ENCODE measurements around the gene HIF3A. TPM values are rescaled to one million over a fixed set of nuclear protein-coding genes. Genes with fewer than 3 reads are reported as not detected.
"Not testable (repeated sequence)": the region's sequence is repeated elsewhere in the genome, so short reads cannot be mapped to it uniquely, and the experiment has no call there.

HIF3A gene
- total RNA-seq, result 6.4 TPM

- DNase-seq, result peak; percentile 18
Measured at GRCh38 chr19:46296722-46297461, at the start of gene HIF3A. Gene HIF3A, plus strand, starts transcription at chr19:46297042. Its CDS starts 35 bp downstream, at chr19:46297077.

GRCh38 chr19:46250076-46250735, 46.6 kb upstream of the HIF3A start:
- no peak for DNase-seq

DNA sequence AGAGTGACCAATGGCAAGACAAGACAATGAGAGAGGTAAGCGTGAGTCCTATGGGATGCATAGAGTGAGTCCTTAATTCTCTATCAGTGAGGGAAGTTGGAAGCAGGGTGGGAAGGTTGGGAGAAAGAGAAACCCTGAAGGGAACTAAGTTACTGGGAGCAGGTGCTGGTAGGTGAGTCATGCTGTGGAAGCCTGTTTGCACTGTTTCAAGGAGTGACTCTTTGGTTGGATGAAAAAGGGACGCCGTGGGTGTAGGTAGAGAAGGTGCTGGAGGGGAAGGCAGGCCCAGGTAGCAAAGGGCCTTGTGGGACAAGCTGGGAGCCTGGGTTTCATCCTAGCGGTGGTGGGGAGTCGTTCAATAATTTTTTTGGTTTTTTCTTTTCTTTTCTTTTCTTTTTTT, 45.4 kb upstream of the HIF3A start:
- DNase-seq, result no peak

DNA sequence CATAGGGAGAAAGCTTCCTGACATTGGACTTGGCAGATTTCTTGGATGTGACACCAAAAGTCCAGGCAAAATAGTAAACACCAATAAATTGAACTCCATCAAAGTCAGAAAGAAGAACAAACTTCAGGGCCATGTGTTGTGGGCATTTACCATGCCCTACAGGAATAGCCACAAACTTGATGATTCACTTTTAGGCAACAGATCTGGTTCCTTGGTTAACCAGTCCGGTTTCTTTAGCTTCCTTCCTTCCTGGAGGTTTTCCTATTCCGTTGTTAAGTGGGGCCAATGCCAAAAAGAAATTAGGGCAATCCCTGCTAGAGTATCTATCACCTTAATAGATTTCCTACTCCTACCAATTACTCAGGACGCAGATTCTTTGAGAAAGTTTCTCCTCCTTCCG, 42.1 kb upstream of the HIF3A start:
- no peak for DNase-seq

- DNase-seq, result no peak
Measured at GRCh38 chr19:46256855-46257254, 40.0 kb upstream of the HIF3A start.

DNA sequence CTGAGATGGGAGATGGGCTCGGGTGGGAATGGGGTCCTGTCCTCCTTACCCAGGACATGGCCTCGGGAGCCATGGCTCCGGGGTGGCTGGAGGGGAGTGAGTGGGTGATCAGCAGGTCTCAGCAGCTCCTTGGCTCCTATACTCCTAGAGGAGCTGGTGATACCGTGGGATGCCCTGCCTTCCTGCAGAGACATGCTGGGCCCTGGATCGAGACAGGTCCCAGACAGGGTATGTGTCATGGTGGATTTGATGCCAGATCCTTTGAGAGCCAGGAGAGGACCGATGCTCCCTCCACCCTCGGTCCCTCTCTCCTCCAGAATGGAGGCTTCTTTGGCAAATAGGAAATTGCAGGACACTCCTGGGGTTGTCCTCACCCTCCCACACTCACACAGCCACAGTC, 35.3 kb upstream of the HIF3A start:
- not testable (repeated sequence) for DNase-seq

- DNase-seq, result not testable (repeated sequence)
Measured at GRCh38 chr19:46262684-46263296, 34.1 kb upstream of the HIF3A start.

DNA sequence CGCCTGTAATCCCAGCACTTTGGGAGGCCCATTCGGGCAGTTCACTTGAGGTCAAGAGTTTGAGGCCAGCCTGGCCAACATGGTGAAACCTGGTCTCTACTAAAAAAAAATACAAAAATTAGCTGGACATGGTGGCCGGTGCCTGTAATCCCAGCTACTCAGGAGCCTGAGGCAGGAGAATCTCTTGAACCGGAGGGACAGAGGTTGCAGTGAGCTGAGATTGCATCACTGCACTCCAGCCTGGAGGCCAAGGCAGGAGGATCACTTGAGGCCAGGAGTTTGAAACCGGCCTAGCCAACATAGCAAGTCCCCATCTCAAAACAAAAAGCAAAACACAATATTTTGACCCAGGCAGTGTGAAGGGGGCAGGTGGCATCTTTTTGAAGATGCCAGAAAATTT, 32.0 kb upstream of the HIF3A start:
- not testable (repeated sequence) for DNase-seq

DNA sequence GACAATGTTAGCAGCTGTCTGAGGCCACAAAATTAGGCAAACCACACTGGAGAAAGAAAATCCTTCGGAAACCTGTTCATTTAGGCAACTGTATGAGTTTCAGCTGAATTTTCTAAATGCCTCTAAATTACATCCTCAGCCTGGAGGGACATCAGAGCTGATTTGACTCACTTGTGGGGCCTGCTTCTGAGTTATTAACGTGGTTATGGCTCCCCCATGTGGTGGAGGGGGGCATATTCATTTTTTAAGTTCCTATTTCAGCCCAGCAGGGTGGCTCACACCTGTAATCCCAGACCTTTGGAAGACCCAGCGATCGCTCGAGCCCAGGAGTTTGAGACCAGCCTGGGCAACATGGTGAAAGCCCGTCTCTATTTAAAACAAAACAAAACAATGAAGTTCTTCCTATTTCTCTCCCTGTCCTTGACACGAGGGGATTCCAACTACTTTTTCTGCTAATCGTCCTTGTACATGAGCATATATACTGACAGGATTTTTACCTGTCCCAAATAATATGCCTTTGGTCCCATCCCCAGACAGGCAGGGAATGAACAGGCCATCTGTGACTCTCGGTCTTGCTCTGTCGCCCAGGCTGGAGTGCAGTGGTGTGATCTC, 31.5 kb upstream of the HIF3A start:
- peak; percentile 69 for DNase-seq

DNA sequence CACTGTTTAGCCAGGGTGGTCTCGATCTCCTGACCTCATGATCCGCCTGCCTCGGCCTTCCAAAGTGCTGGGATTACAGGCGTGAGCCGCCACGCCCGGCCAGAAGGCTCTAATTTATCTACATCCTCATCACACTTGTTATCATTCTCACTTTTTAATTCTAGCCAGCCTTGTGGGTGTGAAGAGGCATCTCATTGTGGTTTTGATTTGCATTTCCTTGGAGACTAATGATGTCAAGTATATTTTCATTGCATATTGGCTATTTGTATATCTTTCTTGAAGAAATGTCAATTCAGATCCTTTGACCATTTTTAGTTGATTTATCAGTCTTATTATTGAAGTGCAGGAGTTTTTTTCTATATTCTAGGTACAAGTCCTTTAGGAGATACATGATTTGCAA, 27.7 kb upstream of the HIF3A start:
- no peak for DNase-seq

DNA sequence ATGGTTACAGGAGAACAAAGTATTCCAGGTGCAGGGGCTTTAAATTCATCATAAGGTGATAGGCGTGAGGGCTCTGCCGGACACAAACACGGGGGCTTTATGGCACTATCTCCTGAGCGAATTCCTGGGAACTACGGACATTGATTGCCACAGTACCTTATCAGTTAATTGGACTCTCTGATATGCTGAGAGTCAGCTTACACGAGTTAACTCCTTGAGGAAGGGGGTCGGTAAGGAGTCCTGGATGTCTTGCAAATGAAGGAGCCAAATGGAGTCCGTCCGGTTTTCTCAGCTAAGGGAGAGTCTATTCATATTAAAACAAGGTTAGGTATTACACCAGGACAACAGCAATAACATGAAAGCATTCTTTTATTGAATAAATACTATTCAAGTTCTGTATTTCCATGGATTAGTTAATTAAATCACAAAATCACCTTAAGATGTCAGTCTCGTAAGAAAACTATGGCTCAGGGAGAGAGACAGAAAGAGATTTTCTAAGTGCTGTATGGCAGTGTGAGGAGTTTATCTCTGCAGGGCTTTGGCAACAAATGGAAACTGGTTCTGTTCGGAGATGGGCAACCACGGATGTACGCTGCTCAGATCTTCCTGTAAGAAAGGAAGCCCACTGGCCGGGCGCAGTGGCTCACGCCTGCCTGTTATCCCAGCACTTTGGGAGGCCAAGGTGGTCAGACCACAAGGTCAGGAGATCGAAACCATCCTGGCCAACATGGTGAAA, 26.2 kb upstream of the HIF3A start:
- no peak for DNase-seq

DNA sequence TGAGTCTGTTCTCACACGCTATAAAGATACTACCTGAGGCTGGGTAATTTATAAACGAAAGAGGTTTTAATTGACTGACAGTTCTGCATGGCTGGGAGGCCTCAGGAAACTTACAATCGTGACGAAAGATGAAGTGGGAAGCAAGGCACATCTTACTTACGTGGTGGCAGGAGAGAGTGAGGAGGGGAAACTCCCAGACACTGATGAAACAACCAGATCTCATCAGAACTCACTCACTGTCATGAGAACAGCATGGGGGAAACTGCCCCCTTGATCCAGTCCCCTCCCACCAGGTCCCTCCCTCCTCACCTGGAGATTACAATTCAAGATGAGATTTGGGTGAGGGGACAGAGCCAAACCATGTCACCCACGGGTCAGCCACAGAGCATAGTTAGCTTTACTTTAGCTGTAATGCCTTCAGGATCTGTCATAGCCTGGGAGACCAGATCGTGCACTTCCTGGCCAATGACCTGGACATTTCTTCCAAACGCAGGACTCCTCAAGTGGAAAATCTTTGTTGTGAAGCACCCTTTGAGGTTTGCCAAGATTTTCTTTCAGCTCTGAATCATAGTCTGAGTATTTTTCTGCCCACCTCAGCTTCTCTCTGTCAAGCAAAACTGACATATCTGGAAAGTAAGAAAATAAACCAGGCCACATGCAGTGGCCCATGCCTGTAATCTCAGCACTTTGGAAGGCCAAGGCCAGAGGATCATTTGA, 25.2 kb upstream of the HIF3A start:
- no peak for DNase-seq

- not testable (repeated sequence) for DNase-seq
Measured at GRCh38 chr19:46273931-46274330, 22.9 kb upstream of the HIF3A start.

DNA sequence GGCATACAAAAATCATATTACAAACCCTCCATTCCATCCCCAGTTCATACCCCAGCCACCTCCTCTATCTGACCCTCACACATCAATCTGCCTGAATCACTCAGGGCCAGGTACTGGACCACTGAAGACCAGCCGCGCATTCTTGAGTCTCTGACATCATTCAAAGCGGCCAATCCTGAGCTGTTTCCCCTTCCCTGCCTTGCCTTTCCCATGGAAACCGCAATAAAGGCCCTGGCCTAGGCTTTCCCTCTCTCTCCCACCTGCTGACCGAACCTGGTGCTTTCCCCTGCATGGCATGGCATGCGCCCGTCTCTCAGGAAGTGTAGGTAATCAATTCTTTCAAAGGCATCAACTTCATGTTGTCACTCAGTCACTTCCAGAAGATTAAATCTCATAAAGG, 17.7 kb upstream of the HIF3A start:
- DNase-seq, result no peak

GRCh38 chr19:46283771-46284170, 13.1 kb upstream of the HIF3A start:
- no peak for DNase-seq

- DNase-seq, result no peak
Measured at GRCh38 chr19:46284635-46285034, 12.2 kb upstream of the HIF3A start.

GRCh38 chr19:46287585-46287984, 9.3 kb upstream of the HIF3A start:
- DNase-seq, result no peak

DNA sequence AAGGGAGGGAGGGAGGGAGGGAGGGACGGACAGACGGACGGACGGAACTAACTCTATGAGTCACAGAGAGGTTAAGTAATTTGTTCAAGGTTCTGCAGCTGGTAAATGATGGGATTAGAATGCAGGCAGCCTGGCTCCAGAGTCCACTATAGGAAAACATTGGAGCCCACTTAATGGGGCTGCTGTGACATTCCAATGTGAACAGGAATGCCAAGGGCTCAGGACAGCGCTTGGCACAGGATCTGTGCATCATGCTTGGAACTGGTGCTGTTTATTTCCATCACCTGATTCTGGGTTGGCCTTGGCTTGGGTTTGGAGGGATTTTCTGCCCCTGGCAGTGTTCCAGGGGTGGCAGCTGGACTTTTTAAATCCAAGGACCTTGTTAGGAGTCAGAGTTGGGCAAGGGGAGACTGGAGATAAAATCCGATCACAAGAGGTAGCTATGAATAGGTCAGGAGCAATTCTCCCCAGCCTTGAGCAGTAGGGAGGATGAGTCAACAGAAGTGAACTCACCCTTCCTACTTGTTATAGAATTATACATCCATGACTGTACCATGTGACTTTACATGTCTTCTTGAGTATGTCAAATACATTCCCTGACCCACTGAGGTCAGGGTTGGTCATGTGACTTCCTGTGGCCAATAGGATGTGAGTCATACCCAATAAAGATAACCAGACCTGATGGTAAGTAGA, 7.8 kb upstream of the HIF3A start:
- DNase-seq, result no peak

- DNase-seq, result no peak
Measured at GRCh38 chr19:46289724-46290619, 6.9 kb upstream of the HIF3A start.

DNA sequence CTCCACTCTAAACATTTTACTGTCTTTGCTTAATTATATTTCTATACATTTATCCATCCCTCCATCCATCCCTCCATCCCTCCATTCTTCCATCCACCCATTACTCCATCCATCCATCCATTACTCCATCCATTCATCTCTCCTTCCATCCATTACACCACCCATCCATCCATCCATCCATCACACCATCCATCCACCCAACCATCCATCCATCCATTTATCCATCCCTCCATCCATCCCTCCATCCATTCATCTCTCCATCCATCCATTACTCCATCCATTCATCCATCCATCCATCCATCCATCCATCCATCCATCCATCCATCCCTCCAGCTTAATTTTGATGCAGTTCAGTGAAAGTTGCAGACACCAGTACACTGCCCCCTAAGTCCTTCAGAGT, 5.0 kb upstream of the HIF3A start:
- no peak for DNase-seq

Measured in occipital lobe (tissue), 2 donors.